ENCODE data around the gene RELN.

RELN gene

GRCh38 chr7:103936558-103936957 lies 52.9 kb downstream of the RELN start:
- TF ChIP-seq ELF4 (IDR thresholded peaks at IDR 0.05): no peak
- no peak for TF ChIP-seq PKNOX1 (IDR thresholded peaks at IDR 0.05)
- TF ChIP-seq LEF1 (IDR thresholded peaks at IDR 0.05; ENCODE audit: borderline replicate concordance): no peak
- TF ChIP-seq ZNF384 (IDR thresholded peaks at IDR 0.05): no peak
- TF ChIP-seq FOXA1 (IDR thresholded peaks at IDR 0.05): no peak
- no peak for TF ChIP-seq NFRKB (IDR thresholded peaks at IDR 0.05)
- no peak for TF ChIP-seq FOXM1 (IDR thresholded peaks at IDR 0.05; ENCODE audit: borderline replicate concordance)
- no peak for TF ChIP-seq SUZ12 (IDR thresholded peaks at IDR 0.05)
- no peak for TF ChIP-seq FOXK2 (IDR thresholded peaks at IDR 0.05)
- TF ChIP-seq ARNT (IDR thresholded peaks at IDR 0.05): no peak
- TF ChIP-seq L3MBTL2 (conservative IDR thresholded peaks at IDR 0.05): no peak
- DNase-seq (ENCODE audit: extremely low spot score): no peak
- POLR2A ChIA-PET: no interaction called here
- CTCF ChIA-PET: no interaction called here

GRCh38 chr7:103934508-103934907 lies 55.0 kb downstream of the RELN start:
- no peak for DNase-seq (ENCODE audit: extremely low spot score)
- CTCF ChIA-PET: no interaction called here
- POLR2A ChIA-PET: no interaction called here
- TF ChIP-seq ARNT (IDR thresholded peaks at IDR 0.05) (no peak), PKNOX1 (IDR thresholded peaks at IDR 0.05) (0 out of 2 replicates have a peak, but pooled peaks have one; percentile 23)

GRCh38 chr7:103932389-103932788 lies 57.1 kb downstream of the RELN start:
- peak; percentile 30; the same call in 1 of the 2 replicates for TF ChIP-seq PKNOX1 (IDR thresholded peaks at IDR 0.05)
- no peak for TF ChIP-seq SP1 (IDR thresholded peaks at IDR 0.05)
- no peak for DNase-seq (ENCODE audit: extremely low spot score)
- ChIA-PET POLR2A (no interaction called here), CTCF (no interaction called here)

GRCh38 chr7:103929901-103930311 lies 59.6 kb downstream of the RELN start:
- DNase-seq (ENCODE audit: extremely low spot score): no peak
- TF ChIP-seq FOXK2 (IDR thresholded peaks at IDR 0.05): no peak
- no peak for TF ChIP-seq L3MBTL2 (conservative IDR thresholded peaks at IDR 0.05)
- ChIA-PET CTCF (no interaction called here), POLR2A (no interaction called here)

GRCh38 chr7:103928581-103928980 lies 60.9 kb downstream of the RELN start:
- ChIA-PET CTCF (no interaction called here), POLR2A (no interaction called here)
- DNase-seq (ENCODE audit: extremely low spot score): no peak
- no peak for TF ChIP-seq FOXA1 (IDR thresholded peaks at IDR 0.05)

GRCh38 chr7:103924184-103924583 lies 65.3 kb downstream of the RELN start:
- ChIA-PET POLR2A (no interaction called here), CTCF (interaction anchor here (0.6 kb wide), 1 partner anchor 225 kb away, joined by 3 read pairs; no protein-coding TSS in a partner anchor)
- no peak for TF ChIP-seq NFRKB (IDR thresholded peaks at IDR 0.05)
- TF ChIP-seq SP1 (IDR thresholded peaks at IDR 0.05): no peak
- no peak for TF ChIP-seq ZNF384 (IDR thresholded peaks at IDR 0.05)
- TF ChIP-seq SUZ12 (IDR thresholded peaks at IDR 0.05): no peak
- TF ChIP-seq FOXM1 (IDR thresholded peaks at IDR 0.05; ENCODE audit: borderline replicate concordance): no peak
- TF ChIP-seq FOXA1 (IDR thresholded peaks at IDR 0.05): no peak
- no peak for DNase-seq (ENCODE audit: extremely low spot score)

- CTCF ChIA-PET: no interaction called here
- POLR2A ChIA-PET: no interaction called here
- no peak for DNase-seq (ENCODE audit: extremely low spot score)
- TF ChIP-seq BHLHE40 (IDR thresholded peaks at IDR 0.05; ENCODE audit: borderline replicate concordance): no peak
- TF ChIP-seq ARNT (IDR thresholded peaks at IDR 0.05): no peak
- TF ChIP-seq ELF4 (IDR thresholded peaks at IDR 0.05): no peak
- no peak for TF ChIP-seq FOXA1 (IDR thresholded peaks at IDR 0.05)
Observed at GRCh38 chr7:103922407-103922806, 67.1 kb downstream of the RELN start.

GRCh38 chr7:103921692-103922091 lies 67.8 kb downstream of the RELN start:
- ChIA-PET CTCF (no interaction called here), POLR2A (no interaction called here)
- no peak for DNase-seq (ENCODE audit: extremely low spot score)
- TF ChIP-seq SUZ12 (IDR thresholded peaks at IDR 0.05) (no peak), ZNF384 (IDR thresholded peaks at IDR 0.05) (no peak), HDGF (IDR thresholded peaks at IDR 0.05; ENCODE audit: borderline replicate concordance) (no peak), BHLHE40 (IDR thresholded peaks at IDR 0.05; ENCODE audit: borderline replicate concordance) (no peak), ELF4 (IDR thresholded peaks at IDR 0.05) (no peak), ARNT (IDR thresholded peaks at IDR 0.05) (no peak), LEF1 (IDR thresholded peaks at IDR 0.05; ENCODE audit: borderline replicate concordance) (no peak)

- POLR2A ChIA-PET: no interaction called here
- TF ChIP-seq L3MBTL2 (conservative IDR thresholded peaks at IDR 0.05) (no peak), FOXK2 (IDR thresholded peaks at IDR 0.05) (no peak), LEF1 (IDR thresholded peaks at IDR 0.05; ENCODE audit: borderline replicate concordance) (no peak), BHLHE40 (IDR thresholded peaks at IDR 0.05; ENCODE audit: borderline replicate concordance) (no peak), PKNOX1 (IDR thresholded peaks at IDR 0.05) (no peak), SUZ12 (IDR thresholded peaks at IDR 0.05) (no peak), TARDBP (IDR thresholded peaks at IDR 0.05) (no peak), ZNF384 (IDR thresholded peaks at IDR 0.05) (no peak), FOXM1 (IDR thresholded peaks at IDR 0.05; ENCODE audit: borderline replicate concordance) (no peak), SP1 (IDR thresholded peaks at IDR 0.05) (no peak), ARNT (IDR thresholded peaks at IDR 0.05) (no peak), FOXA1 (IDR thresholded peaks at IDR 0.05) (no peak), NFRKB (IDR thresholded peaks at IDR 0.05) (no peak), CTBP1 (IDR thresholded peaks at IDR 0.05; ENCODE audit: borderline replicate concordance) (no peak)
- CTCF ChIA-PET: no interaction called here
- no peak for DNase-seq (ENCODE audit: extremely low spot score)
Observed at GRCh38 chr7:103919272-103919868, 70.1 kb downstream of the RELN start.

Measured in HEK293T (cell line).